Measurements from ENCODE around the gene ELL2. TPM values are rescaled to one million over a fixed set of nuclear protein-coding genes. Genes with fewer than 3 reads are reported as not detected.

The ELL2 gene
- polyA plus RNA-seq, 1 donor from 2014 or later, result 1.4 TPM

- H4K20me1 ChIP-seq (ENCODE audit: insufficient read depth), result no peaks in the 10 kb centered on the region
- H3K4me2 ChIP-seq (ENCODE audit: low read length), result no peak overlapping the region
- no peaks in the 10 kb centered on the region for H3K9me2 ChIP-seq (ENCODE audit: insufficient read depth, low read length)
- H2AFZ ChIP-seq (ENCODE audit: low read depth, low read length), result no peak overlapping the region
- no peaks in the 10 kb centered on the region for H3K36me3 ChIP-seq (ENCODE audit: insufficient read depth, low read length)
- no peaks in the 10 kb centered on the region for H3K79me2 ChIP-seq (replicated peaks; ENCODE audit: insufficient read depth, low read length)
- TF ChIP-seq POLR2AphosphoS5 (IDR thresholded peaks at IDR 0.05) (no peak), EZH2 (IDR thresholded peaks at IDR 0.05; ENCODE audit: borderline replicate concordance, insufficient read depth, low read length, poor library complexity, severe bottlenecking) (no peak), TAF1 (IDR thresholded peaks at IDR 0.05; ENCODE audit: low read depth) (no peak), SMC3 (conservative IDR thresholded peaks at IDR 0.05; ENCODE audit: poor library complexity) (no peak), MXI1 (conservative IDR thresholded peaks at IDR 0.05; ENCODE audit: poor library complexity, severe bottlenecking) (no peak), REST (IDR thresholded peaks at IDR 0.05; ENCODE audit: borderline replicate concordance) (no peak), EP300 (conservative IDR thresholded peaks at IDR 0.05; ENCODE audit: poor library complexity, severe bottlenecking) (no peak), RAD21 (conservative IDR thresholded peaks at IDR 0.05) (no peak)
- TF ChIP-seq, protein P1, sequence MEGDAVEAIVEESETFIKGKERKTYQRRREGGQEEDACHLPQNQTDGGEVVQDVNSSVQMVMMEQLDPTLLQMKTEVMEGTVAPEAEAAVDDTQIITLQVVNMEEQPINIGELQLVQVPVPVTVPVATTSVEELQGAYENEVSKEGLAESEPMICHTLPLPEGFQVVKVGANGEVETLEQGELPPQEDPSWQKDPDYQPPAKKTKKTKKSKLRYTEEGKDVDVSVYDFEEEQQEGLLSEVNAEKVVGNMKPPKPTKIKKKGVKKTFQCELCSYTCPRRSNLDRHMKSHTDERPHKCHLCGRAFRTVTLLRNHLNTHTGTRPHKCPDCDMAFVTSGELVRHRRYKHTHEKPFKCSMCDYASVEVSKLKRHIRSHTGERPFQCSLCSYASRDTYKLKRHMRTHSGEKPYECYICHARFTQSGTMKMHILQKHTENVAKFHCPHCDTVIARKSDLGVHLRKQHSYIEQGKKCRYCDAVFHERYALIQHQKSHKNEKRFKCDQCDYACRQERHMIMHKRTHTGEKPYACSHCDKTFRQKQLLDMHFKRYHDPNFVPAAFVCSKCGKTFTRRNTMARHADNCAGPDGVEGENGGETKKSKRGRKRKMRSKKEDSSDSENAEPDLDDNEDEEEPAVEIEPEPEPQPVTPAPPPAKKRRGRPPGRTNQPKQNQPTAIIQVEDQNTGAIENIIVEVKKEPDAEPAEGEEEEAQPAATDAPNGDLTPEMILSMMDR (IDR thresholded peaks at IDR 0.05; ENCODE audit: poor library complexity, severe bottlenecking), result no peak
- H3K27me3 ChIP-seq (ENCODE audit: insufficient read depth, low read depth, low read length), result no peaks in the 10 kb centered on the region
- no peak overlapping the region for H3K27ac ChIP-seq (ENCODE audit: low read length)
- no peaks in the 10 kb centered on the region for H3F3A ChIP-seq (ENCODE audit: insufficient read depth, low read length, poor library complexity, severe bottlenecking)
- H3K9ac ChIP-seq (ENCODE audit: low read length), result no peak overlapping the region
- no peaks in the 10 kb centered on the region for H3K9me3 ChIP-seq (ENCODE audit: low read length)
- H3K4me3 ChIP-seq (ENCODE audit: low read length), result no peak overlapping the region
These were observed 77.1 kb downstream of the ELL2 start for GRCh38 chr5:95884511-95884910.

DNA sequence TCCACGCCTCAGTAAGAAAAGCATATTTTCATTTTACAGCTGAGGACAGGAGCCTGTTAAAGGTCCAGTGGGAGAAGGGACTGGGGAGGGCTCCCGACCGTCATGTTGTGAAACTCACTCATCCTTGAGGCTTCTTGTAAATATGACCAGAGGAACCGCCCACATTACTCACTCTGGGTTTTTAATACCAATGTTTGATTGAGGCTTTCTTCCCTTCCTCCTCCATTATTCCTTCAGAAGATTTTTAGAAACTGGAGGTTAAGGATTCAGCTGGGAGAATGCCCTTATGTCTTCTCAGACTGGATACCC lies 77.7 kb downstream of the ELL2 start:
- Histone ChIP-seq H3K9me2 (ENCODE audit: insufficient read depth, low read length) (no peaks in the 10 kb centered on the region), H2AFZ (ENCODE audit: low read depth, low read length) (no peak overlapping the region), H3K4me3 (ENCODE audit: low read length) (no peak overlapping the region), H3K9ac (ENCODE audit: low read length) (no peak overlapping the region), H3K27ac (ENCODE audit: low read length) (no peak overlapping the region), H3F3A (ENCODE audit: insufficient read depth, low read length, poor library complexity, severe bottlenecking) (no peaks in the 10 kb centered on the region), H4K20me1 (ENCODE audit: insufficient read depth) (no peaks in the 10 kb centered on the region), H3K9me3 (ENCODE audit: low read length) (no peaks in the 10 kb centered on the region), H3K27me3 (ENCODE audit: insufficient read depth, low read depth, low read length) (no peaks in the 10 kb centered on the region), H3K36me3 (ENCODE audit: insufficient read depth, low read length) (no peaks in the 10 kb centered on the region), H3K79me2 (replicated peaks; ENCODE audit: insufficient read depth, low read length) (no peaks in the 10 kb centered on the region), H3K4me2 (ENCODE audit: low read length) (no peak overlapping the region)
- TF ChIP-seq TAF1 (IDR thresholded peaks at IDR 0.05; ENCODE audit: low read depth) (no peak), EZH2 (IDR thresholded peaks at IDR 0.05; ENCODE audit: borderline replicate concordance, insufficient read depth, low read length, poor library complexity, severe bottlenecking) (no peak)

Data from neural cell (in vitro differentiated cells).